WTC11 (cell line): ENCODE results near the gene STRA6. TPM values are rescaled to one million over a fixed set of nuclear protein-coding genes. Genes with fewer than 3 reads are reported as not detected.

Source experiments
- ATAC-seq: fragments of 200-7000 bp; cut with Tn5 transposase; 2 replicates; pipeline ENCODE4 v1.10.0; 2021; ENCODE audit warnings: mild to moderate bottlenecking, moderate library complexity
- CTCF ChIA-PET: fragments of 300-600 bp; sonication (Branson Sonifier 250); formaldehyde crosslinking; loops from one replicate; lab custom pipeline; 2021; ENCODE audit warnings: antibody characterized with exemption; lab: Charles Lee
- POLR2A ChIA-PET: fragments of 350-600 bp; sonication (Branson Sonifier 250); formaldehyde crosslinking; loops from one replicate; lab custom pipeline; 2021; ENCODE audit warnings: antibody characterized with exemption; lab: Charles Lee
- DNase-seq: peaks from one replicate; pipeline ENCODE4 v3.0.0; 2021; ENCODE audit warnings: low spot score
- H3K27ac Mint-ChIP-seq: 2 replicates; pipeline ENCODE4 v1.8.0; 2021; ENCODE audit warnings: mixed read lengths
- H3K27me3 Mint-ChIP-seq: 2 replicates; pipeline ENCODE4 v1.8.0; 2021; ENCODE audit warnings: low read depth, mild to moderate bottlenecking, moderate library complexity, mixed read lengths
- H3K36me3 Mint-ChIP-seq: 2 replicates; pipeline ENCODE4 v1.8.0; 2021; ENCODE audit warnings: mixed read lengths
- H3K4me1 Mint-ChIP-seq: 2 replicates; pipeline ENCODE4 v1.8.0; 2022; ENCODE audit warnings: mixed read lengths
- H3K4me3 Mint-ChIP-seq: 2 replicates; pipeline ENCODE4 v1.8.0; 2021; ENCODE audit warnings: mild to moderate bottlenecking, moderate library complexity, mixed read lengths
- H3K9me3 Mint-ChIP-seq: 2 replicates; pipeline ENCODE4 v1.8.0; 2021; ENCODE audit warnings: mixed read lengths
- AFF4 ChIP-seq: sonication (generic); formaldehyde crosslinking; IDR thresholded peaks from 2 replicates; pipeline ENCODE4 v1.8.1; 2023; ENCODE audit warnings: mild to moderate bottlenecking, missing genetic modification reagents, borderline replicate concordance
- AR ChIP-seq: fragments of 250-450 bp; sonication (Bioruptor Pico); IDR thresholded peaks from 2 replicates; pipeline ENCODE4 v1.9.0; 2021; ENCODE audit warnings: mild to moderate bottlenecking
- ATF6 ChIP-seq: sonication (generic); formaldehyde crosslinking; IDR thresholded peaks from 2 replicates; pipeline ENCODE4 v1.8.1; 2023; ENCODE audit warnings: mild to moderate bottlenecking, missing genetic modification reagents
- KAT7 ChIP-seq: sonication (generic); formaldehyde crosslinking; IDR thresholded peaks from 2 replicates; pipeline ENCODE4 v1.8.1; 2023; ENCODE audit warnings: missing genetic modification reagents, mild to moderate bottlenecking, borderline replicate concordance
- MLX ChIP-seq: sonication (generic); formaldehyde crosslinking; IDR thresholded peaks from 2 replicates; pipeline ENCODE4 v1.8.1; 2023; ENCODE audit warnings: mild to moderate bottlenecking, missing genetic modification reagents, moderate library complexity
- NFATC4 ChIP-seq: fragments of 250-450 bp; sonication (Bioruptor Pico); IDR thresholded peaks from 2 replicates; pipeline ENCODE4 v1.9.0; 2021; ENCODE audit warnings: mild to moderate bottlenecking
- PRRX2 ChIP-seq: fragments of 250-450 bp; sonication (Bioruptor Pico); IDR thresholded peaks from 2 replicates; pipeline ENCODE4 v1.8.0; 2021; ENCODE audit warnings: mild to moderate bottlenecking
- SOX15 ChIP-seq: fragments of 250-450 bp; sonication (Bioruptor Pico); IDR thresholded peaks from 2 replicates; pipeline ENCODE4 v1.9.0; 2021; ENCODE audit warnings: mild to moderate bottlenecking
- SP1 ChIP-seq: sonication (generic); formaldehyde crosslinking; conservative IDR thresholded peaks from 2 replicates; pipeline ENCODE4 v1.8.1; 2022; ENCODE audit warnings: missing genetic modification reagents
- TP53 ChIP-seq: sonication (generic); formaldehyde crosslinking; IDR thresholded peaks from 2 replicates; pipeline ENCODE4 v1.8.1; 2023; ENCODE audit warnings: mild to moderate bottlenecking, missing genetic modification reagents
- ZNF396 ChIP-seq: fragments of 250-450 bp; sonication (Bioruptor Pico); IDR thresholded peaks from 2 replicates; pipeline ENCODE4 v1.8.0; 2021; ENCODE audit warnings: mild to moderate bottlenecking, moderate library complexity, borderline replicate concordance
- total RNA-seq: library from RNA; stranded (reverse); gene quantifications from 3 replicates; pipeline ENCODE4 v1.2.3, GENCODE V29; 2021
- TF ChIP-seq, protein P1 (sequence below): sonication (generic); formaldehyde crosslinking; IDR thresholded peaks from 2 replicates; pipeline ENCODE4 v1.8.1; 2022; ENCODE audit warnings: mild to moderate bottlenecking, moderate library complexity, missing genetic modification reagents
- TF ChIP-seq, protein P2 (sequence below): fragments of 200-600 bp; IDR thresholded peaks from 2 replicates; pipeline ENCODE4 v1.8.0; 2022; ENCODE audit warnings: antibody characterized with exemption
- TF ChIP-seq, protein P3 (sequence below): sonication (generic); formaldehyde crosslinking; conservative IDR thresholded peaks from 2 replicates; pipeline ENCODE4 v1.8.1; 2023; ENCODE audit warnings: mild to moderate bottlenecking, low read depth, missing genetic modification reagents, moderate library complexity
- TF ChIP-seq, protein P4 (sequence below): sonication (generic); formaldehyde crosslinking; IDR thresholded peaks from 2 replicates; pipeline ENCODE4 v1.8.1; 2022; ENCODE audit warnings: missing genetic modification reagents, borderline replicate concordance

The STRA6 gene
- total RNA-seq, 1 experiment from 2014 or later = 23.2 TPM

DNA sequence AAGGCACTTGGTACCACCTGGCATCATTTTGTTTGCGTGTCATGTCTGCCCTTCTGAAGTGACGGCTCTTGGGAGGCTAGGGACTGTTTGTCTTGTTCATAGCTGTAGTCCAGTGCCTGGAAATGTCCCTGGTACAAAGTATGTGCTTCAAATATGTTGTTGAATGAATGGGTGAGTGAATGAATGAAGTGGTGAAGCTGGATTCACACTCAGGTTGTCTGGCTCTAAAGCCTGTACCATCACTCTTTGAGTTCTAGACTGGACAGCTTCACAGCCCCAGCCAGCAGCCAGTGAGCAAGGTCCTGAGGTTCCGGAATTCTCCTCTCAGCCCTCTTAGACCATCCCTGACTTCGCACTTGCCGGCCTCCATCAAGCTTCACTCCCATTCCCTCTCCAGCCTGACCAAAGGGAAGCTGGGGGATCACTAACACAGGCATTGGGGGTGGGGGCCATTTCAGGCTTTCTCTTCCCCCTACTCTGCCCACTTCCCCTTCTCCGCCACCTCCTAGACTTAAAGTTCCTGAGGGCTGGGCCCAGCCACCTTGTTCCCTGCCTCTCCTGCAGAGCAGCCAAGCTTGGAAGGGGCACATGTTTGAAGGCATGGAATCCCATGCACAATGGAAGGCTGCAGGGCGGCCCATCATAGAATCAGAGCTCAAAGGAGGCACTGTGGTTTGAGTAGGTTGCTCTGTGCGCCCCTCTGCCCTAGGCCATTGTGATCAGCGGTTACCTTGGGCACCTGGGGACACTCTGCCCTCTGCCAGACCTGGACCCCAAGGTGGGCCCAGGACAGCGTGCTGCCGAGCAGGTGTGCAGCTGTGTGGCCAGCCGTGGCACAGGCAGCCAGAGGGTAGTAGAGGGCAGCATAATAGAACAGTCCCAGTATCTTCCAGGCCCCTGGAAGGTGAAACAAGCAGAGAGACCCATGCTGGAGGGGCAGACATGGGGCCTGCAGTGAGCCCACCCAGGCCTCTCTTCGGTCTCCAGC is 7.7 kb downstream of the STRA6 start:
- TF ChIP-seq AFF4 (CRISPR knock-in tag) (no peak), TP53 (CRISPR knock-in tag) (no peak), SP1 (no peak)
- POLR2A ChIA-PET = no interaction called here
- peaks cover 3% of the 10 kb centered on the region; the same call in 1 of the 2 replicates for H3K36me3 Mint-ChIP-seq
- H3K4me1 Mint-ChIP-seq = peaks cover 4% of the 10 kb centered on the region
- no peak overlapping the region for H3K4me3 Mint-ChIP-seq
- no peak overlapping the region for H3K27ac Mint-ChIP-seq
- DNase-seq = no peak
- no peaks in the 10 kb centered on the region for H3K9me3 Mint-ChIP-seq
- CTCF ChIA-PET = interaction anchor here (0.9 to 4.4 kb wide), 4 partner anchors 8 to 128 kb away, joined by 3 to 24 read pairs (median 10); partner anchors contain the start of gene STRA6
- no peak for ATAC-seq
- H3K27me3 Mint-ChIP-seq = no peaks in the 10 kb centered on the region

DNA sequence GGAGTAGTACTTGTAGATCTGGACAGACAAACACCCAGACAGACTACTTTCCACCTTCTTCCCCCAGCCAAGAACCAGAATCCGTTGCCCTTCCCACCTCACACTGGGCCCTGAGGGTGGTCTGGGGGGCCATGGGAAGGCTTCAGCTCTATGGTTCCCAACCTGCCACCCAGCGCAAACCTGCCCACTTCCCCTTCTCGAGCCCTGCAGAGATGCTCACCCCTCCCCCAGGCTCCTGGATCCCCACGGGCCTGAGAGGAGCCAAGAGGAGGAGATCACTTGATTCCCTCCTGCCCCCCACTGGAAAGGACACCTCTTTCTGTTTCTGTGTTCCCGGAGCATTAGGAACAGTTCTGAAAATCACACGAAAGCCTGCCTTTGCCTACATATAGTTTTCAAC is 8.7 kb downstream of the STRA6 start:
- DNase-seq = no peak
- Mint-ChIP-seq H3K27ac (no peak overlapping the region), H3K9me3 (no peaks in the 10 kb centered on the region), H3K4me1 (no peaks in the 10 kb centered on the region), H3K36me3 (no peaks in the 10 kb centered on the region; the same call in 1 of the 2 replicates), H3K27me3 (no peaks in the 10 kb centered on the region), H3K4me3 (no peak overlapping the region)
- no peak for ATAC-seq
- POLR2A ChIA-PET = no interaction called here
- CTCF ChIA-PET = interaction anchor here (1.0 to 4.4 kb wide), 3 partner anchors 9 to 128 kb away, joined by 4 to 24 read pairs (median 17); partner anchors contain the start of gene STRA6
- TF ChIP-seq KAT7 = no peak
- TF ChIP-seq, protein P1, sequence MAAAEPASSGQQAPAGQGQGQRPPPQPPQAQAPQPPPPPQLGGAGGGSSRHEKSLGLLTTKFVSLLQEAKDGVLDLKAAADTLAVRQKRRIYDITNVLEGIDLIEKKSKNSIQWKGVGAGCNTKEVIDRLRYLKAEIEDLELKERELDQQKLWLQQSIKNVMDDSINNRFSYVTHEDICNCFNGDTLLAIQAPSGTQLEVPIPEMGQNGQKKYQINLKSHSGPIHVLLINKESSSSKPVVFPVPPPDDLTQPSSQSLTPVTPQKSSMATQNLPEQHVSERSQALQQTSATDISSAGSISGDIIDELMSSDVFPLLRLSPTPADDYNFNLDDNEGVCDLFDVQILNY (CRISPR knock-in tag) = no peak
- TF ChIP-seq ZNF396 = no peak
- TF ChIP-seq, protein P2, sequence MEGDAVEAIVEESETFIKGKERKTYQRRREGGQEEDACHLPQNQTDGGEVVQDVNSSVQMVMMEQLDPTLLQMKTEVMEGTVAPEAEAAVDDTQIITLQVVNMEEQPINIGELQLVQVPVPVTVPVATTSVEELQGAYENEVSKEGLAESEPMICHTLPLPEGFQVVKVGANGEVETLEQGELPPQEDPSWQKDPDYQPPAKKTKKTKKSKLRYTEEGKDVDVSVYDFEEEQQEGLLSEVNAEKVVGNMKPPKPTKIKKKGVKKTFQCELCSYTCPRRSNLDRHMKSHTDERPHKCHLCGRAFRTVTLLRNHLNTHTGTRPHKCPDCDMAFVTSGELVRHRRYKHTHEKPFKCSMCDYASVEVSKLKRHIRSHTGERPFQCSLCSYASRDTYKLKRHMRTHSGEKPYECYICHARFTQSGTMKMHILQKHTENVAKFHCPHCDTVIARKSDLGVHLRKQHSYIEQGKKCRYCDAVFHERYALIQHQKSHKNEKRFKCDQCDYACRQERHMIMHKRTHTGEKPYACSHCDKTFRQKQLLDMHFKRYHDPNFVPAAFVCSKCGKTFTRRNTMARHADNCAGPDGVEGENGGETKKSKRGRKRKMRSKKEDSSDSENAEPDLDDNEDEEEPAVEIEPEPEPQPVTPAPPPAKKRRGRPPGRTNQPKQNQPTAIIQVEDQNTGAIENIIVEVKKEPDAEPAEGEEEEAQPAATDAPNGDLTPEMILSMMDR = no peak
- TF ChIP-seq, protein P3, sequence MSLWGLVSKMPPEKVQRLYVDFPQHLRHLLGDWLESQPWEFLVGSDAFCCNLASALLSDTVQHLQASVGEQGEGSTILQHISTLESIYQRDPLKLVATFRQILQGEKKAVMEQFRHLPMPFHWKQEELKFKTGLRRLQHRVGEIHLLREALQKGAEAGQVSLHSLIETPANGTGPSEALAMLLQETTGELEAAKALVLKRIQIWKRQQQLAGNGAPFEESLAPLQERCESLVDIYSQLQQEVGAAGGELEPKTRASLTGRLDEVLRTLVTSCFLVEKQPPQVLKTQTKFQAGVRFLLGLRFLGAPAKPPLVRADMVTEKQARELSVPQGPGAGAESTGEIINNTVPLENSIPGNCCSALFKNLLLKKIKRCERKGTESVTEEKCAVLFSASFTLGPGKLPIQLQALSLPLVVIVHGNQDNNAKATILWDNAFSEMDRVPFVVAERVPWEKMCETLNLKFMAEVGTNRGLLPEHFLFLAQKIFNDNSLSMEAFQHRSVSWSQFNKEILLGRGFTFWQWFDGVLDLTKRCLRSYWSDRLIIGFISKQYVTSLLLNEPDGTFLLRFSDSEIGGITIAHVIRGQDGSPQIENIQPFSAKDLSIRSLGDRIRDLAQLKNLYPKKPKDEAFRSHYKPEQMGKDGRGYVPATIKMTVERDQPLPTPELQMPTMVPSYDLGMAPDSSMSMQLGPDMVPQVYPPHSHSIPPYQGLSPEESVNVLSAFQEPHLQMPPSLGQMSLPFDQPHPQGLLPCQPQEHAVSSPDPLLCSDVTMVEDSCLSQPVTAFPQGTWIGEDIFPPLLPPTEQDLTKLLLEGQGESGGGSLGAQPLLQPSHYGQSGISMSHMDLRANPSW (CRISPR knock-in tag) = no peak
- TF ChIP-seq, protein P4, sequence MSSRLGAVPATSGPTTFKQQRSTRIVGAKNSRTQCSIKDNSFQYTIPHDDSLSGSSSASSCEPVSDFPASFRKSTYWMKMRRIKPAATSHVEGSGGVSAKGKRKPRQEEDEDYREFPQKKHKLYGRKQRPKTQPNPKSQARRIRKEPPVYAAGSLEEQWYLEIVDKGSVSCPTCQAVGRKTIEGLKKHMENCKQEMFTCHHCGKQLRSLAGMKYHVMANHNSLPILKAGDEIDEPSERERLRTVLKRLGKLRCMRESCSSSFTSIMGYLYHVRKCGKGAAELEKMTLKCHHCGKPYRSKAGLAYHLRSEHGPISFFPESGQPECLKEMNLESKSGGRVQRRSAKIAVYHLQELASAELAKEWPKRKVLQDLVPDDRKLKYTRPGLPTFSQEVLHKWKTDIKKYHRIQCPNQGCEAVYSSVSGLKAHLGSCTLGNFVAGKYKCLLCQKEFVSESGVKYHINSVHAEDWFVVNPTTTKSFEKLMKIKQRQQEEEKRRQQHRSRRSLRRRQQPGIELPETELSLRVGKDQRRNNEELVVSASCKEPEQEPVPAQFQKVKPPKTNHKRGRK (CRISPR knock-in tag) = no peak
- no peak for TF ChIP-seq AR (CRISPR knock-in tag)
- TF ChIP-seq MLX (CRISPR knock-in tag) = no peak
- no peak for TF ChIP-seq ATF6
- TF ChIP-seq NFATC4 (CRISPR knock-in tag) = no peak
- TF ChIP-seq PRRX2 (CRISPR knock-in tag) = no peak
- no peak for TF ChIP-seq SOX15
